ENCODE measurements around the gene F11R.
"Not testable (repeated sequence)": the region's sequence is repeated elsewhere in the genome, so short reads cannot be mapped to it uniquely, and the experiment has no call there.

The F11R gene

DNA sequence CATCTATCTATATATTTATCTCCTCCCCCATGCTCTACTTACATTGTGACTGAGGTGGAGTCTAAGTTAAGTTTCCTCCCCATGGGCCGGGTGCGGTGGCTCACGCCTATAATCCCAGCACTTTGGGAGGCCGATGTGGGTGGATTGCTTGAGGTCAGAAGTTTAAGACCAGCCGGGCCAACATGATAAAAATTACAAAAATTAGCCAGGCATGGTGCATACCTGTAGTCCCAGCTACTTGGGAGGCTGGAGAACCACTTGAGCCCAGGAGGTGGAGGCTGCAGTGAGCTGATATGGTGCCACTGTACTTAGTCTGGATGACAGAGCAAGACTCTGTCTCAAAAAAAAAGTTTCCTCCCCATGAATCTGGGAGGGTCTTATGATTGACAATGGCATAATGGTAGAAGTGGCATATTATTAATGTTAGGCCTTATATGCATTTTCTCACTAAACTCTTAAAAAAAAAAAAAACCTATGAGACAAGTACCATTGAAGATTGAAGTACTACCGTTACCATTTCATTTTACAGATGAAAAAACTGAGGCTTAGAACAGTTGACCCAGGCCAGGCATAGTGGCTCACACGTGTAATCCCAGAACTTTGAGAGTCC lies 11.2 kb downstream of the F11R start:
- DNase-seq: no peak

DNA sequence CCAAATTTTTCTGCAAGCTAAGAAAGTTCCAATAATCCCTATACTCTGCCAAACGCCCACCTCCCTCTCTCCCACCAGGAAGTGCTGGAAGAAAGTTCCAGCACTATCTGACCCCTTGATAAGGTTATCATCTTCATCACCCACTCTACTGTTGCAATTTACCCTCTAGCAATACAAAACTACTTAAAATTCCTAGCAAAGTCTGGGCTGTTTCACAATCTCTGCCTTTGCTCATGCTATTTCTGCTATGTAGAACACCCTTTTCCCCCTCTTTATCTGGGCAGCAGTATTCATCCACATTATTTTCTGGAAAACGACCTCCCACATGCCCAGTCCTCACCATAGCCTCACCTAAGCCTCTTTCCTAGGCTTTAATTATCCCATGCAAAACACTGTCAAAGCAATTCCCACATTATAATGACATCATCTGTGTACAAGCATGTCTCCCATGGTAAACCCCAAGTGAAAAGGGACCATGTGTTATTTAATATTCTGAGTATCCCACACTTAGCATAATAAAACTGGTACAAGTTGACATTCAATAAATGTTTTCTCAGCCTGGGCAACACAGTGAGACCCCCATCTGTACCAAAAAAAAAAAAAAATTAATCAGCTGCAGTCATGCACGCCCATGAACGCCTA lies 12.0 kb downstream of the F11R start:
- no peak for DNase-seq

GRCh38 chr1:161007369-161007768 lies 13.6 kb downstream of the F11R start:
- no peak for DNase-seq

DNA sequence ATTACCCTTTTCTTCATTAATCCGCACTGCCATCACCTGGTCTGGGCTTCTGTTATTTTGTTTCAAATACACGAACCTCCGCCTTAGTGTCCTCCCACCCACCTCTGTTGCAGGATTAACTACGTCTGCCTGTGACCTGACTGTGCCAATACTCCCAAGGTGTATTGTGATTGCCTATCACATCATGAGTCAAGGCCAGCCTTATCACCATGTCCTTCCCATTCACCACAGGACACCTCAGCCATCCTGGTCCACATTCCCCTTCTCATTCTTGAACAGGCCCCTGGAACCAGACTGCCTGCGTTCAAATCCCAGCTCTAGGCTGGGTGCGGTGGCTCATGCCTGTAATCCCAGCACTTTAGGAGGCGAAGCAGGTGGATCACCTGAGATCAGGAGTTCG lies 14.4 kb downstream of the F11R start:
- no peak for DNase-seq

DNA sequence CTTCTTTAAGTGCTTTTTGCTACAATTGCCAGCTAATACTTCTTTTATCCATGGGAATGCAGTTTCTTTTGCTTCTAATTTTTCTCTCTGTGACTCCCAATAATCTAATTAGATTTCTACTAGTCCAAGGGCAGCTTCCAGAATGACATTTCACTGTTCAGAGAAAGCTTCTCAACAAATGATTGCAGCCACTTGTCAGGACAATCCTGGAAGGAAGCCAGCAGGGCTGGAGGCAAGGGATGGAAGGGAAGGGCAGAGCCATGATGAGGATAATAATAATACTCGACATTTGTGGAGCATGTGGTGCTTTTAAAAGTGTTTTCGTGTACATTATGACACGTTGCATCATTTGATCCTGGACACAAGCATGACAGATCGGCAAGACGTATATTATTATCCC lies 19.4 kb downstream of the F11R start:
- DNase-seq: no peak

DNA sequence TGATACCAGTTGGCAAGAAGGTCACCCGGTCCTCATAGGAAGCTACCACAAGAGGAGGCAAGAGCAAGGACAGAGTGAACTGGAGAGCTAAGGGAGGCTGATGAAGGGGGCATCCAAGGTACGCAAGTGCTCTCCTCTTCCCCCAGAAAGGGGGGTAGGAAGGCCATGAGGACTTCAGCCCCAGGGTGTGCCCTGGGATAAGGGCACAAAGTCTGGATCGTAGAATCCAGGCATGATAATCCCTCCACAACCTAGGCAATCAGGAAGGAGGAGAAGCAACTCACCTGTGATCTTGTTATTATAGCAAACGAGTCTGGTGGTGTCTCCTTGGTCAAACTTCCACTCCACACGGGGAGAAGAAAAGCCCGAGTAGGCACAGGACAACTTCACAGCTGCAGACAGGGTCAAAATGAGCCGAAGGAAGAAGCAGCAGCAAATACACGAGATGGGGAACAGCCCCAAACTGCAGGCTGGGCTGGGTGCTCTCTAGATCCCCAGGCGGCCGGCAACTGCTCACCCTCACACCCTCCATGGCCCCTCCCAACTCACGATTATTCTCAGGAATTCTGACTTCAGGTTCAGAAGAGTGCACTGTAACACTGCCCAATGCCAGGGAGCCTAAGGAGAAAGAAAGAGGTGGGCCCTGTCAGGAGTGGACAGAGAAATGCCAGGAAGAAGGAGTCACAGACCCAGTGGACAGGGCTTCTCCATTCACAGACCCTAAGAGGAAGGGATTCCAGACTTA lies 20.0 kb downstream of the F11R start:
- DNase-seq: no peak

- no peak for DNase-seq
Measured at GRCh38 chr1:160999376-160999775, 21.6 kb downstream of the F11R start.

DNA sequence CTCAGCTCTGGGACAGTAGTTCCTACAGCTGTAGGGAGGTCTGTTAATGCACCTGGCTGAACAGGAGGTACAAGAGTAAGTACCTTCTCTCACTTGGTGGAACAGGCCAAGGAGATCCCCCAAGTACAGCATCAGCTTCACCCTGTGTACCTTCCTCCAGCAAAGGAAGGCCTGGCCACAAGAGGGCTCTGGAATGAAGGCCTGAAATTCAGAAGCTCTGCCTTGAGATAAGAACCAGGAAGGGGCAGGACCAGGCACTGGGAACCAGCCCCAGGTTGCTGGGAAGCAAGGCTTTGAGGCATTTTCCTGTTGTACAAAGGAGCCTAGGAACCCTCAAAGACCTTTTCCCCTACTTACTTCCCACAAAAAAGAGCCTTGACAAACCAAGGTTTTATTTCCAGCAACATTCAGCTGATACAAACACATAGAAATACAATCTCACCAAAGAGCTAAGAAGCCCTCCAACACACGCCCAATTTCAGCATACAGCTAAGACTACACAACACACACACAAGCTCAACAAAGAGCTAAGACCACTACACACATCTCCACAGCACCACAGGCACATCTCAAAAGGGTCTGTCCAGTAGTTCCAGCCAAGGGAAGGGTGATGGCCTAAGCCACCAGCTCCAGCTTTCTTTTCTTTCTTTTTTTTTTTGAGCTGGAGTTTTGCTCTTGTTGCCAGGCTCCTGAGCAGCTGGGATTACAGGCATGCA lies 23.5 kb downstream of the F11R start:
- no peak for DNase-seq

- no peak for DNase-seq
Measured at GRCh38 chr1:160996178-160996577, 24.8 kb downstream of the F11R start.

DNA sequence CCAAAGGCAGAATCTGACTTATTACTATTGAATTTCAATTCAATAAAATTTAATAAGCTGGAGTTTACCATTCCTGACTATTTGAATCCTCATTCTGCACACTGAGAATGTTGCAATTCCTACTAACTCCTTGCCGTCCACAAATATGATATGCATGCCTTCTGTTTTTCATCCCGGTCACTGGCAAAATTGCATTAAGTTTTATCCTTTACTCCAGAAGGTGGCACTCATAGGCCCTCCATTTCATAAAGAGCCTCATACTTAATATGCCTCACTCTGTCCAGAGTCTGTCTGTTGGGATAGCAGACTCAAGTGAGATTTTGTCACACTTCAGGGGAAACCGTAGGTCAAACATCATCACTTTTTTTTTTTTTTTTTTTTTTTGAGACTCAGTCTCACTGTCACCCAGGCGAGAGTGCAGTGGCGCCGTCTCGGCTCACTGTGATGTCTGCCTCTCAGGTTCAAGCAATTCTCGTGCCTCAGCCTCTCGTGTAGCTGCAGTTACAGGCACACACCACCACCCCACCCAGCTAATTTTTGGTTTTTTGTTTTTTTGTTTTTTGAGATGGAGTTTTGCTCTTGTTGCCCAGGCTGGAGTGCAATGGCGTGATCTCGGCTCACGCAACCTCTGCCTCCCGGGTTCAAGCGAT lies 27.3 kb downstream of the F11R start:
- DNase-seq: no peak

DNA sequence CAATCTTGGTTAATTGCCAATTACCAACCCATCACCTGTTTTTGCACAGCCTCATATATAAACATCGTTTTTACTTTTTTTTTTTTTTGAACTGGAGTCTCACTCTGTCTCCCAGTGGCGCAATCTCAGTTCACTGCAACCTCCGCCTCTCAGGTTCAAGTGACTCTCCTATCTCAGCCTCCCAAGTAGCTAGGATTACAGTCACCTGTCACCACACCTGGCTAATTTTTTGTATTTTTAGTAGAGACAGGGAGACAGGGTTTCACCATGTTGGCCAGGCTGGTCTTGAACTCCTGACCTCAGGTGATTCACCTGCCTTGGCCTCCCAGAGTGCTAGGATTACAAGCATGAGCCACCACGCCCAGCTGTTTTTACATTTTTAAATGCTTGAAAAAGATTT lies 28.9 kb downstream of the F11R start:
- not testable (repeated sequence) for DNase-seq

DNA sequence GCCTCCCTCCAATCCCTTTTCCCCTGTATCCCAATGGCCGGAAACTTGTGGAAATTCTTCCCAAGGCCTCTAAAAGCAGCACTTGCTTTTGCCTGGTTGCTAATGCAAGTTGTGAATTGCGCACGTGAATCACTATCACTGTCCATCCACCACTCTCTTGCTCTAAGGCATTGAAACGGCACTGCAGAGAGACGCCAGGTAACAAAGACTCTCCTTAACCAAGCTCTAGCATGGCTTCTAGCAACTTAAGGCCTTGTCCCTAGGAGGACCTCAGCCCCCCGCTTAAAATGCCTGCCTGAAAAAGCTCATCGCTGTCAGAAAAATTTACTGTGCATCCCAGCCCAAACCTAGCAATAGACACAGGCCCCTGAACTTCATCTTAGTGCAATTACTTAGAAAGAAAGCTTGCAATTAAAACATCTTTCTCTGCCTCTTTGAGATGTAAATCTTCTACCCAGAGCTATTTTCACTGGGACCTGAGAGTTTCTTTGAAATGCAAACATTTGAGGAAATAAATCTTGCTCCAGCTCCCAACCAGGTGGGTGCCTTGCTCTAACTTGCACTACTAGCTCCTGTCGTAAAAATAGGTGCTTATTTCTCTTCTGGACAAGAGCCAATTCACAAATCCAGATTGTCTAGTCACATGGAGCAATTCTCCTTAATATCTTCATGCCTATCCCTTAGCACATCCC lies 33.4 kb downstream of the F11R start:
- no peak for DNase-seq

DNA sequence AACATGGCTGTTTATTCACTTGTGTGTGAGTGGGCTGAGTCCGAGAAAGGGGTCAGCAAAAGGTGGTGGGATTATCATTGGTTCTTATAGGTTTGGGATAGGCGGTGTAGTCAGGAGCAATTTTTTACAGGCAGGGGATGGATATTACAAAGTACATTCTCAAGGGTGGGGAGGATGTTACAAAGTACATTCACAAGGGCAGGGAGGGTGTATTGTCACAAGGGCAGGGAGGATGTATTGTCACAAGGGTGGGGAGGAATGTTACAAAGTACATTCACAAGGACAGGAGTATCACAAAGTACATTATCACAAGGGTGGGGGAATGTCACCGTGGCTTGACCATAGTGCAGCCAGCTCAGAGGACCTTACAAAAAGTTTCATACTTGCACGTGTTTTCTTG lies 35.2 kb downstream of the F11R start:
- DNase-seq: no peak

DNA sequence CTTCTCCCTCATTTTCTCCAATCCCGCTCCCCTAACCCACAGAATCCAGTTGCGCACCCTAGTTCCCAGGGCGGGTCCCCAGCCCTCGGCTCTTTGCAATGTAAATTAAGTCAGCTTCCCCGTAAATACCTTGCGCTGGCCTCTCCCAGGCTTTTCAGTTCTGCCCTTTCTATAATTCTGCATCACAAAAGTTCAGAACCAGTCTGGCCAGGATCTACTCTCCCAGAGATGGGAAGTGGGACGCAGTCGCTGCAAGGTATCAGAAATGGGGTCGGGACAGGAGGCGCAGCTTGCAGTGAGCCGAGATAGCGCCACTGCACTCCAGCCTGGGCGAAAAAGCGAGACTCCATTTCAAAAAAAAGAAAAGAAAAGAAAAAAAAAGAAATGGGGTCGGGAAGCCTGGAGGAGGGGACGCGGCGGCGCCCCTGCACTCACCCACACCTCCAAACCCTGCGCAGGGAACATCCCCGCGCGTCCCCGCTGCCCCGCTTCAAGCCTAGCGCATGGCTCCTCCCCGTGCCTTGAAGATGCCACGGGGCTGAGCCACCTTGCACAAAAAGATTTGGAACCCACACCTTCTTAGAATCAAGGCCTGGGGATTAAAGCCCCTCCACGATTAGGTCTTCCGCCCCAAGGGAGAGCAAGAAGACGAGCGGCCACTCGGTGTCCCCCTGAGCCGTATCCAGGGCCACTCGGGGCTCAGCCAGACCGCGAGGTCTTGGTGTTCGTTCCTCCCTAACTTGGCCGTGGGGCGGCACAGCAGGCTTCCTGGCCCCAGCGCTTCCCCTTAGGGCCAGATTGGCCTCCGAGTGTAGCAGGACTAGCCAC lies 39.2 kb downstream of the F11R start:
- no peak for DNase-seq

DNA sequence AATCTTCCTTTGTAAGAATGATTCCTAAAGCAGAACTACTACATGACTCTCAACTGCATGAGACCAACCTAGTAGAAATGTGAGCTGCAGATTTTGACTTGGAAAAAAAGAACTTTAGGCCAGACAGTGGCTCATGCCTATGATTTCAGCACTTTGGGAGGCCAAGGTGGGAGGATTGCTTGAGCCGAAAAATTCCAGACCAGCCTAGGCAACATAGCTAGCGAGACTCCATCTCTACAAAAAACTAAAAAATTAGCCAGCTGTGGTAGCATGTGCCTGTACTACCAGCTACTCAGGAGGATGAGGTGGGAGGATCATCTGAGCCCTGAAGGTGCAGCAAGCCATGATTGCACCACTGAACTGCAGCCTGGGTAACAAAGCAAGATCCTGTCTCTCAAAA lies 41.7 kb downstream of the F11R start:
- no peak for DNase-seq

GRCh38 chr1:160978510-160978927 lies 42.4 kb downstream of the F11R start:
- DNase-seq: no peak

DNA sequence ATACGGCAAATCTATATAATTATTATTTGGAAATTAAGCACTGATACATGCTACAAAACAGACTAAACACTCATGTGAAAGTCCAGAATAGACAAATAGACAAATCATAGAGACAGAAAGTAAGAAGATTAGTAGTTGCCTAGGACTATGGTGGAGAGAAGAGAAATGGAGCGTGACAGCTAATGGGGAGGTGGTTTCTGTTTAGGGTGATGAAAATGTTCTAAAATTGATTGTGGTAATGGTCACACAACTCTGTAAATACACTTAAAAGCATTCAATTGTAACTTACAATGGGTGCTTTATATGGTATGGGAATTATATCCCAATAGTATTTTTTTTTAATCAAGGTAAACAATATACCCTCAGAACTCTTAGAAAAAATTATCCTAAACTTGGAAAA lies 45.9 kb downstream of the F11R start:
- DNase-seq: no peak

DNA sequence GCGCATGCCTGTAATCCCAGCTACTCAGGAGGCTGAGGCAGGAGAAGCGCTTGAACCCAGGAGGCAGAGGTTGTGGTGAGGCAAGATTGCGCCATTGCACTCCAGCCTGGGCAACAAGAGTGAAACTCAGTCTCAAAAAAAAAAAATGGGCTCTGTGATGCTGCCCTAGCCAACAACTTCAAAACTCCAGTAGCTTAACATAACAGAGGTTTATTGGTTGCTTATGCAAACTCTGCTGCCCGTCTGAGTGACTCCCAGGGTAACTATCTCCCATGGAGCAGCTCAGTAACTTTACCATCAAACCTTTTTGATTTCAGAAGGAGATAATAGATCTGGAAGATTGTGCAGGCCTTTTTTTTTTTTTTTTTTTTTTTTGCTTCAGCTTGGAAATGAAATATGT lies 47.5 kb downstream of the F11R start:
- DNase-seq: no peak

- no peak for DNase-seq
Measured at GRCh38 chr1:160972939-160973338, 48.0 kb downstream of the F11R start.

- DNase-seq: no peak
Measured at GRCh38 chr1:160971618-160972056, 49.3 kb downstream of the F11R start.

DNA sequence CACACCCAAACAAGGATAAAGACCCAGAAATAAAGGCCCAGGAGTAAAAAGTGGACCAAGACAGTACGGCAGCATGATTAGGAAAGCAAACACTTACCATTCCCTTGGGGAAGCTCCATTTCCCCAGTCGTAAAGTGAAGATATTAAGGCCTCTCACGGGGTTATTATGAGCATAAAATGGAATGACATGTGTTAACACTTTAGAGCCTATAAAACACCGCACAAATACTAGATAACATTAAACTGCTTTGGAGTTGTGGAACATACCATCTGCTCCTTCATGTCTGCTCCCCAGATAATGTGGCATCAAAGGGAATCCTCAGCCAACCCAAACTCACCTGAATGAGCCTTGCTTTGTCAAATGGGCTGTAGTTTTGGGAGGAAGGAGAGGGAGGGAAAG lies 57.4 kb downstream of the F11R start:
- DNase-seq: no peak

DNA sequence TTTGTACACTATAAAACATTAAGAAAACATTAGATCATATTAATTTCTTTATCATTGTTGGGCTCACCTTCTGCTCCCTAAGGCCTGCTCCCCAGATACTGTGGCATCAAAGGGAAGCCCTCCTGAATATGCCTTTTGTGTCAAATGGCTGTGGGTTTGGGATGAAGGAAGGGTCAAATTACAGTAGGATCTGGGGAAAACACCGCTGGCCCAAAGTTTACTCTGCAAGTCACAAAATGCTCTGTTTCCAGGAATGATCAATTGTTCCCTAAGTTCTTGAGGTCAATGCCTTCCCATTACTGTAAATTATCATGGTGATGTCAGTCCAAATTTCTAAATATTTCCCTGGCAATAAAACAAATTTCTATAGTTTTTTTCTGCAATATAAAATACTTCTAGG lies 59.5 kb downstream of the F11R start:
- DNase-seq: no peak

Measured in activated gamma-delta T cell (primary cell).